ENCODE measurements around the gene ELOF1.

Gene ELOF1

DNA sequence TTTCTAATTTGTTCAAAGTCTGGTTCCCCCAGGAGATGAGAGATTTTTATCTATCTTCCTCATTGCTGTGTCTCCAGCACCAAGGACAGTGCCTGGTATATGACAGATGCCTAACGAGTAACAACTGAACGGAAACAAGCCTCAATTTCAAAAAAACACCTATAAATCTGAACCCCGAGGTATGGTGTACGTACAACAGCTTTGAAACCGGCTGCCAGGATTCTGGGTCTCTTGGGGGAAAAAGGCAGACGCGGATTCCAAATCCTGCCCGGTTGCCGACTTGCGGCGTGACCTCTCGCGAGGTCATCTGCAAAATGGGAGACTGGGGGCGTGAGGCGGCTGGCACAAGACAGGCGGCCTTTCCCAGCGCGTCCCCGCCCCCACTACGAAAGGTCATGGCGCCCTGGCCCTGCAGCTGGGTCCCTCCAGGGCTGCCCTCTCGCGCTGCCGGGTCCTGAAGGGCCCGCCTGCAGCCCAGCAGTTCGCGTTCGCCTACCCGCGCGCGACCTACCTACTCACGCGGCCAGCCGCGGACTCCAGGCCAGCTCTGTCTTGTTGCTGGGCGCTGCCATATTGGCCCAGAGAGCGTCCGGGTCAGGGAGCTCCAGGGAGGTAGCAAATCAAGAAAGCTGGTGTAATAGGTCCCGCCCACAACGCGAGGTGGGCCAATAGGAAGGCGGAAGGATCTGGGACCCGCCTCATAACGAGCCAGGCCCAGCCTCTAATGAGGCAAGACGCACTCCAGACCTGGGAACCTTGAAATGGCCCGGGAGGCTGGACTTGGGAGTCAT, 30.3 kb downstream of the ELOF1 start, which contains the start of gene ECSIT:
ECSIT (minus strand) TSS at position 584 of the 791 bp plus-strand sequence. CDS start 9,964 bp downstream, outside the sequence.
- TF ChIP-seq CREB1 (IDR thresholded peaks at IDR 0.05; ENCODE audit: low read depth): no peak
- TF ChIP-seq REST (IDR thresholded peaks at IDR 0.05; ENCODE audit: low read depth): peak; percentile 97
- no peak for TF ChIP-seq TEAD4 (IDR thresholded peaks at IDR 0.05)
- TF ChIP-seq ZBTB7A (IDR thresholded peaks at IDR 0.05; ENCODE audit: low read depth): no peak
- TF ChIP-seq FOXM1 (IDR thresholded peaks at IDR 0.05; ENCODE audit: borderline replicate concordance, low read depth): no peak; the same call in 1 of the 2 replicates
- peak; percentile 60 for TF ChIP-seq EGR1 (IDR thresholded peaks at IDR 0.05)
- TF ChIP-seq, protein P1, sequence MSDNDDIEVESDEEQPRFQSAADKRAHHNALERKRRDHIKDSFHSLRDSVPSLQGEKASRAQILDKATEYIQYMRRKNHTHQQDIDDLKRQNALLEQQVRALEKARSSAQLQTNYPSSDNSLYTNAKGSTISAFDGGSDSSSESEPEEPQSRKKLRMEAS (IDR thresholded peaks at IDR 0.05): peak; percentile 77
- no peak for TF ChIP-seq CEBPB (IDR thresholded peaks at IDR 0.05)
- TF ChIP-seq TCF12 (IDR thresholded peaks at IDR 0.05; ENCODE audit: low read depth): no peak
- no peak for TF ChIP-seq EP300 (IDR thresholded peaks at IDR 0.05; ENCODE audit: borderline replicate concordance)
- TF ChIP-seq NFIC (IDR thresholded peaks at IDR 0.05): no peak
- TF ChIP-seq TAF1 (IDR thresholded peaks at IDR 0.05; ENCODE audit: low read depth): peak; percentile 85
- peak; percentile 98 for TF ChIP-seq YY1 (IDR thresholded peaks at IDR 0.05; ENCODE audit: low read depth)
- no peak for TF ChIP-seq RAD21 (IDR thresholded peaks at IDR 0.05; ENCODE audit: low read depth)
- TF ChIP-seq USF1 (IDR thresholded peaks at IDR 0.05): no peak

DNA sequence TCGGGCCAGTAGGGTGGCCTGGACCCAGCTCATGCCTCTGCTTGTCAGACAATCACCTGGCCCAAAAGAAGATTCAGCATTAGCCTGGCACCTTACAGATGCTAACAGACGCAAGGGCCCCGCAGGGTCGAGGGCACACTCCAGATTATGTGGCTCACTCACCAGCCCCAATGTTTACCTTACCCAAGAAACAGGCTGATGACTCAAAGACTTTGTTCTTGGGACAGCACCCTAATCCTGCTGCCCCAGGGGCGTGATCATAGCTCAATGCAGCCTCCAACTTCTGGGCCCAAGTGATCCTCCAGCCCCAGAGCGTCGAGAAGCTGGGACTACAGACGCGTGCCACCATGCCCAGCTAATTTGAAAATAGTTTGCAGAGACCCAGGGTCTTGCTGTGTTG, 39.9 kb downstream of the ELOF1 start:
- TF ChIP-seq EGR1 (IDR thresholded peaks at IDR 0.05): no peak
- no peak for TF ChIP-seq FOXM1 (IDR thresholded peaks at IDR 0.05; ENCODE audit: borderline replicate concordance, low read depth)
- no peak for TF ChIP-seq ZBTB7A (IDR thresholded peaks at IDR 0.05; ENCODE audit: low read depth)
- no peak for TF ChIP-seq REST (IDR thresholded peaks at IDR 0.05; ENCODE audit: low read depth)
- no peak for TF ChIP-seq TAF1 (IDR thresholded peaks at IDR 0.05; ENCODE audit: low read depth)
- no peak for TF ChIP-seq CEBPB (IDR thresholded peaks at IDR 0.05)
- no peak for TF ChIP-seq USF1 (IDR thresholded peaks at IDR 0.05)
- TF ChIP-seq EP300 (IDR thresholded peaks at IDR 0.05; ENCODE audit: borderline replicate concordance): no peak
- no peak for TF ChIP-seq CREB1 (IDR thresholded peaks at IDR 0.05; ENCODE audit: low read depth)
- no peak for TF ChIP-seq RAD21 (IDR thresholded peaks at IDR 0.05; ENCODE audit: low read depth)
- TF ChIP-seq TEAD4 (IDR thresholded peaks at IDR 0.05): no peak
- TF ChIP-seq YY1 (IDR thresholded peaks at IDR 0.05; ENCODE audit: low read depth): no peak
- TF ChIP-seq TCF12 (IDR thresholded peaks at IDR 0.05; ENCODE audit: low read depth): no peak
- TF ChIP-seq, protein P1 (IDR thresholded peaks at IDR 0.05): no peak
- no peak for TF ChIP-seq NFIC (IDR thresholded peaks at IDR 0.05)

- no peak for TF ChIP-seq ZBTB7A (IDR thresholded peaks at IDR 0.05; ENCODE audit: low read depth)
- TF ChIP-seq REST (IDR thresholded peaks at IDR 0.05; ENCODE audit: low read depth): no peak
- TF ChIP-seq TCF12 (IDR thresholded peaks at IDR 0.05; ENCODE audit: low read depth): no peak
- no peak for TF ChIP-seq YY1 (IDR thresholded peaks at IDR 0.05; ENCODE audit: low read depth)
- TF ChIP-seq, protein P1 (IDR thresholded peaks at IDR 0.05): no peak
- no peak for TF ChIP-seq NFIC (IDR thresholded peaks at IDR 0.05)
- TF ChIP-seq TEAD4 (IDR thresholded peaks at IDR 0.05): no peak
- no peak for TF ChIP-seq USF1 (IDR thresholded peaks at IDR 0.05)
Measured at GRCh38 chr19:11513946-11514345, 45.1 kb downstream of the ELOF1 start.

Measured in Ishikawa (cell line).